ENCODE data around the gene PLCB3.

DNA sequence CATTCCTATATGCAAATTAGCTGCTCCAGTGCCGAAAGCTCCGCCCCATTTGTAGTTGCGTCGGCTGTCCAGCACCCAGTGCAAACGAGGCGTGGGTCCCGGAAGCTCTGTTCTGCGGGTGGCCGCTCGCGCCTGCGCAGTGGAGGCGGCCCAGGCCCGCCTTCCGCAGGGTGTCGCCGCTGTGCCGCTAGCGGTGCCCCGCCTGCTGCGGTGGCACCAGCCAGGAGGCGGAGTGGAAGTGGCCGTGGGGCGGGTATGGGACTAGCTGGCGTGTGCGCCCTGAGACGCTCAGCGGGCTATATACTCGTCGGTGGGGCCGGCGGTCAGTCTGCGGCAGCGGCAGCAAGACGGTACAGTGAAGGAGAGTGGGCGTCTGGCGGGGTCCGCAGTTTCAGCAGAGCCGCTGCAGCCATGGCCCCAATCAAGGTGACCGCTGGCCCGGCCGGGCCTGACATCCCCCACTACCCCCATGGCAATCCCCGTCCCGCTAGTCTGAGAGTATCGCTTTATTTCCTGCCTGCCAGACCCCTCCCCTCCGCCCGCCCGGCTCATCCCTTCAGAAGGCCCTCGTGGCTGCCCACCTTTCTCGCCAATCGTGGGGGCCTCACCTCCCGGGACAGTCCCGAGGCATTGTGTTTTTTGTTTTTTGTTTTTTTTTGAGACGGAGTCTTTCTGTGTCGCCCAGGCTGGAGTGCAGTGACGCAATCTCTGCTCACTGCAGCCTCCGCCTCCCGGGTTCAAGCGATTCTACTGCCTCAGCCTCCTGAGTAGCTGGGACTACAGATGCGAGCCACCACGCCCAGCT lies 66.8 kb downstream of the PLCB3 start, which contains the start of gene PRDX5:
- TF ChIP-seq, protein P1, sequence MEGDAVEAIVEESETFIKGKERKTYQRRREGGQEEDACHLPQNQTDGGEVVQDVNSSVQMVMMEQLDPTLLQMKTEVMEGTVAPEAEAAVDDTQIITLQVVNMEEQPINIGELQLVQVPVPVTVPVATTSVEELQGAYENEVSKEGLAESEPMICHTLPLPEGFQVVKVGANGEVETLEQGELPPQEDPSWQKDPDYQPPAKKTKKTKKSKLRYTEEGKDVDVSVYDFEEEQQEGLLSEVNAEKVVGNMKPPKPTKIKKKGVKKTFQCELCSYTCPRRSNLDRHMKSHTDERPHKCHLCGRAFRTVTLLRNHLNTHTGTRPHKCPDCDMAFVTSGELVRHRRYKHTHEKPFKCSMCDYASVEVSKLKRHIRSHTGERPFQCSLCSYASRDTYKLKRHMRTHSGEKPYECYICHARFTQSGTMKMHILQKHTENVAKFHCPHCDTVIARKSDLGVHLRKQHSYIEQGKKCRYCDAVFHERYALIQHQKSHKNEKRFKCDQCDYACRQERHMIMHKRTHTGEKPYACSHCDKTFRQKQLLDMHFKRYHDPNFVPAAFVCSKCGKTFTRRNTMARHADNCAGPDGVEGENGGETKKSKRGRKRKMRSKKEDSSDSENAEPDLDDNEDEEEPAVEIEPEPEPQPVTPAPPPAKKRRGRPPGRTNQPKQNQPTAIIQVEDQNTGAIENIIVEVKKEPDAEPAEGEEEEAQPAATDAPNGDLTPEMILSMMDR (IDR thresholded peaks at IDR 0.05), result peak; percentile 25 to 50 (median 36)
- peak; percentile 91 for TF ChIP-seq POLR2A (IDR thresholded peaks at IDR 0.05)

All from right lobe of liver (tissue), 4 donors.